ENCODE data around the gene EIF3F.

EIF3F gene

GRCh38 chr11:8039530-8040260, 52.6 kb downstream of the EIF3F start:
- no peak for DNase-seq (ENCODE audit: low spot score)

DNA sequence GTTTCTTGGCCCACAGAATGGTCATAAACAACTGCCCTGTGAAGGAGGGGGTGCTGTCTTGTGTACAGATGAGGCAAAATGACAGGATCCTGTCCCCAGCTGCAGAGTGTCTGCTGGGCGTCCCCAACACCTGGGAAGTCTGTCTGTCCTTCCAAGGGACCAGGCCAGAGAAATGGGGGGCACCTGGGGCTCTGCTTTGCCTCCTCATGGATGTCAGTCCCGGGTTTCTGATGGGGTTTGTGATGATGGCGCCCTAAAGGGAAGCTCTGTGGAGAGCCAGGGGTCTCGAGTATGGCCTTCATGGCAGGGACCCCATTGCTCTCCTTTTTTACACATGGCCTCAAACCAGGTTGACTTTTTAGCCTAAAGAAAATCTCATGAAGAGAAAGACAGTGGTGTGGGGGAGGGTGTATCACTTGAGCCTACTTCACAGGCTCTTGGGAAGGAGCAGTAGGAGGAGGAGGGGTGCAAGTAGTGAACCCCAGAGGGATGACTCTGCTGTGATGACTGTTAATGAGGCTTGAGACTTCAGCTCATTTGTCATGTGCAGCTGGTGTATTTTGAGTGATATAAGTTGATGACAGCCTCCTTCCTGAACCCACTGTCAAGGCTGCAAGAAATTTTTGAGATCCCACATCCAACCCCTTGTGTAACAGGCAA, 53.3 kb downstream of the EIF3F start:
- DNase-seq (ENCODE audit: low spot score): no peak

GRCh38 chr11:8040921-8041285, 53.8 kb downstream of the EIF3F start:
- no peak for DNase-seq (ENCODE audit: low spot score)

DNA sequence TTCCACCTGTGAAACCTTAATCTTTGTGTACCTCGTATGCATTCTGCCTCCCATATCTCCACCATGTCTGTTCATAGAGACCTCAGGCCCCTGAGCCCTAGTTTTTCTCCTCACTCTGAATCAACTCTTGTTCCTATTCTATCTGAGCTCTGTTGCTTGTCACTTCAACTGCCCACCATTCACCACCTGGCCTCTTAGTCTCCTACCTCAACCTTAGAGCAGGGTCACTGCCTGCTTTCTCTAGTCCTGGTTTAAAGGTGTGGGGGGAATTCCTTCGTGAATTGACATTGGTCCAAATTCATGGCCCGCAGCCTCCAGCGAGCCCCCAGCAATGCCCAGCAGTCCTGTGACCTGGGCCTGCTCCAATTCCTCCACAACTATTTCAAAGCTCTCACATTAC, 54.4 kb downstream of the EIF3F start:
- no peak for DNase-seq (ENCODE audit: low spot score)

- no peak for DNase-seq (ENCODE audit: low spot score)
Observed at GRCh38 chr11:8043756-8044155, 56.6 kb downstream of the EIF3F start.

GRCh38 chr11:8045839-8046238, 58.7 kb downstream of the EIF3F start:
- no peak for DNase-seq (ENCODE audit: low spot score)

DNA sequence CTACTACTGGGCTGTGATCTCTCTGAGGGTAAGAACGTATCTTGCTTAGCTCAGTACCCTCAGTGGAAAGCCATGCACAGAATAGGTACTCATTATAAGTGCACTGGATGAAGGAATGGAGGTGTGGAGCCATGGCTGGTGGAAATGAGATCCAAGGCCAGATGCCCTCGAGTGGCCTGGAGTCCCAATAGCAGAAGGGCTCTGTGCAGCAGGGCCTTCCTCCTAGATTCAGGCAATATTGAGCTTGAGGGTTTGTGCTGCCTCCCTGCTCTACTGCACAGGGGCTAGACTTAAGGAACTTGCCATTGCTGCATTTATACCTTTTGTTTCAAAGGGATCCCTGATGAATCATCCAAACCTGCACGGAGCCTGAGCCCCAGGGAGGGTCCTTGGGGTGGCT, 60.2 kb downstream of the EIF3F start:
- DNase-seq (ENCODE audit: low spot score): no peak

DNA sequence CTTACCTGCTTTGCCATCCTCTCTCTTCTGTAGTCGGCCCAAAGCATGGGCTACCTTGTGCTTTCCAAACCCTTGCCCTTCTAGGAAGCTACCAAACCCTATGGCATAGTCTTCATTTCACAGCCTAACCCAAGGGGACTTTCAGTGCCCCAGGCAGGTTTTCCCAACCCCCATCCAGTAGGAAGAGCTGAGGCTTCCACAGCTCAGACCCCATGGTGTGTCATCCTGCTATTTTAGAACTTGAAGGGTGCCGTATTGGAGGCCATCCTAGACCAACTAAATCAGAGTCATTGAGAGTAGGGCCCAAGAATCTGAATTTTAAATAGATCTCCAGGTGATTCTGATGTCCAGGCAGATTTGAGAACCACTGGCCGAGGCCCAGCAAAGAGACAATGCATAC, 61.9 kb downstream of the EIF3F start:
- no peak for DNase-seq (ENCODE audit: low spot score)

Data from cerebellar cortex (tissue), 1 donor.